Measurements from ENCODE around the gene PIK3CA.

GRCh38 chr3:179279837-179280236 lies 131.7 kb downstream of the PIK3CA start:
- TF ChIP-seq, protein P1, sequence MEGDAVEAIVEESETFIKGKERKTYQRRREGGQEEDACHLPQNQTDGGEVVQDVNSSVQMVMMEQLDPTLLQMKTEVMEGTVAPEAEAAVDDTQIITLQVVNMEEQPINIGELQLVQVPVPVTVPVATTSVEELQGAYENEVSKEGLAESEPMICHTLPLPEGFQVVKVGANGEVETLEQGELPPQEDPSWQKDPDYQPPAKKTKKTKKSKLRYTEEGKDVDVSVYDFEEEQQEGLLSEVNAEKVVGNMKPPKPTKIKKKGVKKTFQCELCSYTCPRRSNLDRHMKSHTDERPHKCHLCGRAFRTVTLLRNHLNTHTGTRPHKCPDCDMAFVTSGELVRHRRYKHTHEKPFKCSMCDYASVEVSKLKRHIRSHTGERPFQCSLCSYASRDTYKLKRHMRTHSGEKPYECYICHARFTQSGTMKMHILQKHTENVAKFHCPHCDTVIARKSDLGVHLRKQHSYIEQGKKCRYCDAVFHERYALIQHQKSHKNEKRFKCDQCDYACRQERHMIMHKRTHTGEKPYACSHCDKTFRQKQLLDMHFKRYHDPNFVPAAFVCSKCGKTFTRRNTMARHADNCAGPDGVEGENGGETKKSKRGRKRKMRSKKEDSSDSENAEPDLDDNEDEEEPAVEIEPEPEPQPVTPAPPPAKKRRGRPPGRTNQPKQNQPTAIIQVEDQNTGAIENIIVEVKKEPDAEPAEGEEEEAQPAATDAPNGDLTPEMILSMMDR (IDR thresholded peaks at IDR 0.05; ENCODE audit: borderline replicate concordance, extremely low read depth, low read length, poor library complexity, severe bottlenecking): no peak
- TF ChIP-seq EZH2 (IDR thresholded peaks at IDR 0.05; ENCODE audit: borderline replicate concordance, low read depth, low read length, severe bottlenecking): no peak

Data from DND-41 (cell line).